Measurements from ENCODE around the gene PLEKHM1.
"Not testable (repeated sequence)": the region's sequence is repeated elsewhere in the genome, so short reads cannot be mapped to it uniquely, and the experiment has no call there.

PLEKHM1 gene

GRCh38 chr17:45490615-45491433 is at the start of gene PLEKHM1:
TSS of gene PLEKHM1 (minus strand) at chr17:45490721. CDS start at chr17:45482484, 8,237 bp downstream.
- in situ Hi-C loops (cut with HindIII; ENCODE audit: low sequenced_read_pairs) = not testable (repeated sequence)

- in situ Hi-C loops (cut with HindIII; ENCODE audit: low sequenced_read_pairs) = not testable (repeated sequence)
Measured at GRCh38 chr17:45538168-45538567, 47.6 kb upstream of the PLEKHM1 start.

DNA sequence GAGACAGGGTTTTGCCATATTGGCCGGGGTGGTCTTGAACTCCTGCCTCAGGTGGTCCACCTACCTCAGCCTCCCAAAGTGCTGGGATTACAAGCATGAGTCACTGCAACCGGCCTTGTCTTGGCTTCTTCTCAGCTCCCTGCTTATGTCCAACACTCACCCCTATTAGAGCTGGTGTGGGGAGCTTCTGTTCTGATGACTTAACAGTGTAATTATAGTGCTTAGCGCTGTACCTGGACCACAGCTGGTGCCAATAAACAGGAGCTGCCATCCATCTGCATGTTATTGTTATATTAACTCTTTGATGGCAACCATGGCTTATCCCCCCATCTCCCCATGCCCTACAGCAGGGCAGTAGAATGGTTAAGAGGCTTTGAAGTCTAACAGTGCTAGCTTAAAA is 15.6 kb upstream of the PLEKHM1 start:
- in situ Hi-C loops (cut with HindIII; ENCODE audit: low sequenced_read_pairs) = not testable (repeated sequence)

DNA sequence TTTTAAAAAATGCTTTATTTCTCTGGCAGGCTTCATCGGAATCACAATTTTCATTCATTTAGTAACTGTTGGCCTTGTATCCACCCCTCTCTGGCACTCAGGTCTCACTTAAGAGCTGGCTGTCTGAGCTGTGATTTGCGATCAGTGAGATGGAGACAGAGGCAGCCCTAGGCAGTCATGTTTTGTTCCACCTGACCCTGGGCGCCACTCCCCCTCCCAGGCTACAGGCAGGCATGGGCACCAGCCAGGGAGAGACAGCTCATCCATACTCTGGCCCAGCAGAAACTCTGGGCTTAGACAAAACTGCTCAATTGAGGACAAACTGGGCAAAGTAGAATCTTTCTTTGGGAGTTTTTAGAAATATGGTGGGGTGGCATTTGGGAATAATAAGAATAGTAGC is 14.7 kb upstream of the PLEKHM1 start:
- in situ Hi-C loops (cut with HindIII; ENCODE audit: low sequenced_read_pairs) = not testable (repeated sequence)

GRCh38 chr17:45501092-45501707 is 10.7 kb upstream of the PLEKHM1 start:
- in situ Hi-C loops (cut with HindIII; ENCODE audit: low sequenced_read_pairs) = not testable (repeated sequence)

DNA sequence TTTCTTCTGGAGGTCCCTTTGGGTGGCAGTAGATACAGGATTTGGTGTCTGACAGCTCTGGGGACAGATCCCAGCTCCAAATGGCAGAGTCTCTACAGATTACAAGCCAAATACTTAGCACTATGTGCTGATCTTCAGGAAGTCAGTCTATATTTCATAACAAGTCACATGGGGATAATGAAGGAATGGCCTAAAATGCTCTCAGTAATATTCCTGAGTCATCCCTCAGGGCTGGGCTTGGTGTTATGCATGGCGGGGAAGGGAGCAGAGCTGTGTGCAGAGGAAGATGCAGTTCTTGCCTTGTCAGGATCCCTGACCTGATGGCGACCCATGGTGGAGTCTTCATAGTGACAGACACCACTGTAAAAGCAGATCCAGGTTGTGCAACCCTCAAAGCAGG is 10.0 kb upstream of the PLEKHM1 start:
- in situ Hi-C loops (cut with HindIII; ENCODE audit: low sequenced_read_pairs) = not testable (repeated sequence)

DNA sequence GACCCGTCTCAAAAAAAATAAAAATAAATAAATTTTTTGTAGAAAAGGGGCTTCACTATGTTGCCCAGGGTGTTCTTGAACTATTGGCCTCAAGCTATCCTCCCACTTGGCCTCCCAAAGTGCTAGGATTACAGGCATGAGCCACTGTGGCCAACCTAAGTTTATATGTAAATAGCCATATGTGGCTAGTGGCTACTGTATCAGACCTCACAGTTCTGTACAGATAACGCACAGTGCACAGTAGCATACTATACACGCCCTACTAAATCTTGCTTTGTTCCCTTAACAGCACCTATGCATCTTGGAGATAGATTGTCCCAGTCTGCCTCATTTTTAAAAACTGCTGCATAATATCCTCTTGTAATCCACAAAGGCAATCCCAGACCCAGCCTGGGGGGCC is 8.7 kb upstream of the PLEKHM1 start:
- in situ Hi-C loops (cut with HindIII; ENCODE audit: low sequenced_read_pairs) = not testable (repeated sequence)

- in situ Hi-C loops (cut with HindIII; ENCODE audit: low sequenced_read_pairs) = not testable (repeated sequence)
Measured at GRCh38 chr17:45498377-45498776, 7.9 kb upstream of the PLEKHM1 start.

DNA sequence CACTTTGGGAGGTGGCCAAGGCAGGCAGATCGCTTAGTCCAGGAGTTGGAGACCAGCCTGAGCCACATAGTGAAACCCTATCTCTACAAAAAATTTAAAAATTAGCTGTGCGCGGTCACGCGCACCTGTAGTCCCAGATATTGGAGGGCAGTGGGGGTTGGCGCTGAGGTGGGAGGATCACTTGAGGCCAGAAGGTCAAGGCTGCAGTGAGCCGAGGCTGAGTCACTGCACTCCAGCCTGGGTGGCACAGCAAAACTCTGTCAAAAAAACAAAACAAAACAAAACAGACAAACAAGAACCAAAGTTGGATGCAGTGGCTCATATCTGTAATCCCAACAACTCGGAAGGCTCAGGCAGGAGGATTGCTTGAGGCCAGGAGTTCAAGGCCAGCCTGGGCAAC is 6.9 kb upstream of the PLEKHM1 start:
- in situ Hi-C loops (cut with HindIII; ENCODE audit: low sequenced_read_pairs) = not testable (repeated sequence)

GRCh38 chr17:45496507-45496906 is 6.0 kb upstream of the PLEKHM1 start:
- in situ Hi-C loops (cut with HindIII; ENCODE audit: low sequenced_read_pairs) = not testable (repeated sequence)

- in situ Hi-C loops (cut with HindIII; ENCODE audit: low sequenced_read_pairs) = not testable (repeated sequence)
Measured at GRCh38 chr17:45494556-45494955, 4.0 kb upstream of the PLEKHM1 start.

- in situ Hi-C loops (cut with HindIII; ENCODE audit: low sequenced_read_pairs) = not testable (repeated sequence)
Measured at GRCh38 chr17:45492156-45492555, 1.6 kb upstream of the PLEKHM1 start.

GRCh38 chr17:45490198-45490597 is 323 bp downstream of the PLEKHM1 start:
- in situ Hi-C loops (cut with HindIII; ENCODE audit: low sequenced_read_pairs) = not testable (repeated sequence)

- in situ Hi-C loops (cut with HindIII; ENCODE audit: low sequenced_read_pairs) = not testable (repeated sequence)
Measured at GRCh38 chr17:45487704-45488103, 2.8 kb downstream of the PLEKHM1 start.

- in situ Hi-C loops (cut with HindIII; ENCODE audit: low sequenced_read_pairs) = not testable (repeated sequence)
Measured at GRCh38 chr17:45483591-45484216, 6.8 kb downstream of the PLEKHM1 start.

DNA sequence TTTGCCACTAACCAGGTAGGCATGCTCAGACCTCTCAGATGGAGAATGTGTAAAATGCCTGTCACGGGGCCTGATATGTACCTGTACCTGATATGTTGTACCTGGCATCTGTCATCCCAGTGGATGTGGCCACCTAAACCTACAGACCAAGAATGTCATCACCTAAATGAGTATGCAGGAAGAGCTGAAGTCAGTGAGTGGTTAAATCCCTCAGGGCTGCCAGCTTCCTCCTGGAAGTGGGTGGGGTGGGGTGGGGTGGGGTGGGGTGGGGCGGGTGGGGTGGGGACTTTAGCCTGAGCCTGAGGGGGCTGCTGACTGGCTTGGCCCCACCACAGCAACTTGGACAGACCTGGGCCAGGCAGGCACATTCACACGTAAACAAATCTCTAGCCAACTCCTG is 7.3 kb downstream of the PLEKHM1 start:
- in situ Hi-C loops (cut with HindIII; ENCODE audit: low sequenced_read_pairs) = not testable (repeated sequence)

DNA sequence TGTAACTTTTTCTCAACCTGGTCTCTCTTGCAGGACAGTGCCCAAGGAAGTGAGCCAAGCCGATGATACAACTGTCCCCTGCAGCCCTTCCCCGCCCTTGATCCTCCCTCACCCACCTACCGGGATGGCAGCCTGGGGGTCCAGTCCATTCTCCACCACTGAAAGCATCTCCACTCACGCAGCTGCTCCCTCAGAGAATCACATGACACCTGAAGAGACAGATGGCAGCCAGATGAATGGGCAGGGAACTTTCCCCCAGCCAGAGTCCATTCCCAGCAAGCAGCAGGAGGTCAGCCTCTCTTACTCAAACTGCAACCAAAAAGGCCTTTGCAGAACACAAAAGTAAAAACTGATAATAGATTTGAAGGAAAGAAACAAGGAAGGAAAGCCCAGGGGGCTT is 8.2 kb downstream of the PLEKHM1 start:
- in situ Hi-C loops (cut with HindIII; ENCODE audit: low sequenced_read_pairs) = not testable (repeated sequence)

DNA sequence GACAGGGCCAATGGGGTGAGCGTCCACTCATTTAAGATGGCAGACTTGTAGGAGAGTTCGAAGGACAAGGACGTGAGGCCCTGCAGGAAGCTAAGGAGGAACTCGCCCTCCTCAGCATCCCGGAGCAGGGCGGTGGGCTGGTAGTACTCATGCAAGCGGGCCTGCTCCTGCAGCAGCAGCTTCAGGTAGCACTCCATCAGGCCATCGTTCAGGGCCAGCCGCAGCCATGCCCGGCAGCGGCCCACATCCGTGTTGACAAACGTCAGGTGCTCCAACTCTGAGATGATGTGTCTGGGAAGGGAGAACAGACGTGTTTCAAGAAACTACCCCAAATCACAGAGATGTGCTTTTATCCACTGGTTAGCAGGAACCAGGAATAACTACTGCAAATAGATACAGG is 15.1 kb downstream of the PLEKHM1 start:
- in situ Hi-C loops (cut with HindIII; ENCODE audit: low sequenced_read_pairs) = not testable (repeated sequence)

DNA sequence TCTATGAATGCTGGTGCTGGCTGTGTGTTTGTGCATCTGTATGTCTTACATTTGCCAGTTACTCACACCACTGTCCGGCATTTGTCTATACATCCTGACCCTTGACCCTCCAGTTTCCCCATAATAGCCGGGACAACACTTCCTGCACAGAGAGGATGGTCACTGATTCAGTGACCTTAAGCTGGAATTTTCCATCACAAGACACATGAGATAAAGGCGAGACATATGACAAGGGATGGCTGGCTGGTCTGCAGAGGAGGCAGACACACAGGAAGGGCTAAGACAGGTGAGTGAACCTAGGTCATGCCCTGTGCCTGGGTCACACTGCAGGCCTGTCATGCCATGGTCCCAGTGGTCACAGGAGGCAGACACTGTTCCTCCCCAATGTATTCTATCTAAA is 18.3 kb downstream of the PLEKHM1 start:
- in situ Hi-C loops (cut with HindIII; ENCODE audit: low sequenced_read_pairs) = not testable (repeated sequence)

DNA sequence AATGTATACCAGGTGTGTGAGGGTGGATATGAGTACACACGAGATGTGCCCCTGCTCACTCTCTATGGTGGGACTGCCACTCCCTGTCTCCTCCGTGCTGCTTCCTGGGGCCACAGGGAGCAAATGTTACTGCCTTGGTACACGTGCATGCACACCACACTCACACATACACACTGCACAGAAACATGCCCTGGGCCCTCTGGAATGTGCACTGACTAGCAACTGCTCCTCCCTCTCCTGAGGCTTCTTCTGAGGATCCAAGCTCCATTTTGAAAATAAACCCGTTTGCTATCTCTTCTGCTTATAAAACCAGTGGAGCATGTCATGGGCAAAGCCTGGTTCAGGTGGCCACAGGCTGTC is 21.3 kb downstream of the PLEKHM1 start:
- in situ Hi-C loops (cut with HindIII; ENCODE audit: low sequenced_read_pairs) = not testable (repeated sequence)

DNA sequence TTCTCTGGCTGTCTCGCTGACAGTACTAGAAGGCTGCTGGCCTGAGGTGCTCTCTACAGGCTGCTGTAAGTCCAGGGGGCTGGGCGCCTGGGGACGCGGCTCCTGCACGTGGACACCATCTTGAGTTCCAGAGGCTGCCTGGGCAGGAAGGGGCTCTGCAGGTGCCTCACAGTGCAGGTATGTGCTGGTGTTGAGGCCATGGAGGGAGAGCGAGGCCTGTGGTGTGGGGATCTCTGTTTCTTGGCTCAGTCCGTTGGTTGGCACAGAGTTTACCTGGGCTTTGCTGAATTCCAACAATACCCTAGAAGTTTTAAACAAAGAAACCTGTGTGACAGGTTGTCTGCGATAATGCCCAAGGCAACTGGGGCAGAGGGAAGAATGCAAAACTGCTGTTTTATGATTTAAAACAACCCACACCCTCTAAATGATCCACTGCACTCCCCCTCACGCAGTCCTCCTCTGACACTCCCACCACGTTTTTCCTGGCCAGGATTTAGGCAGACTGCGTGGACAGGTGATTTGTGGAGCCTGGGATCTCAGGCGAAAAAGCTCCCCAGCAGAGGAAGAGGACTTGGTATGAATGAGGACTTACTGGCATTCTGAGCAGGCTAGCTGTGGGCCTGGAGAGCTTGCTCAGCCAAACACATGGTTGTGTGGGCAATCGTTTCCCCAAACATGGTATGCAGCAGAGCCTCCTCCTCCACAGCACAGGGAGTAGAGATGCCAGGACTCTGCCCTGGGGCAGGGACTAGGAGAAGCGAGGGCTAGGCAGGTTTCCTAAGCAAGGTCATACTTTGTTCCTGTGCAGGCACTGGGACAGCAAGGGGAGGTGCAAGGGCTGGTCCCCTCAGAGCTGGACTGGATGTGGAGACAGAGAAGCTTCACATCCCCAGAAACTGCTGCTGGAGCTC is 22.0 kb downstream of the PLEKHM1 start:
- in situ Hi-C loops (cut with HindIII; ENCODE audit: low sequenced_read_pairs) = not testable (repeated sequence)

Data from endothelial cell of hepatic sinusoid (primary cell).